ENCODE data around the gene PATJ.

- no peak for TF ChIP-seq POLR2A (IDR thresholded peaks at IDR 0.05; ENCODE audit: low read depth, low read length)
- no peak for TF ChIP-seq POLR2AphosphoS5 (IDR thresholded peaks at IDR 0.05; ENCODE audit: low read depth, low read length)
- no peak for TF ChIP-seq TAF1 (IDR thresholded peaks at IDR 0.05; ENCODE audit: low read depth, low read length)
Observed at GRCh38 chr1:62029704-62030103, 287.4 kb downstream of the PATJ start.
